ENCODE data around the gene DCLK3.

Gene DCLK3

GRCh38 chr3:36774052-36774451 is 9.7 kb upstream of the DCLK3 start:
- H3K27ac ChIP-seq, result no peak overlapping the region
- H3K4me3 ChIP-seq (ENCODE audit: low read depth, low read length), result no peak overlapping the region
- H3K9me3 ChIP-seq (ENCODE audit: severe bottlenecking), result no peaks in the 10 kb centered on the region
- no peak for DNase-seq
- no peaks in the 10 kb centered on the region for H3K36me3 ChIP-seq
- no peaks in the 10 kb centered on the region for H3K27me3 ChIP-seq (ENCODE audit: insufficient read depth, low read depth, severe bottlenecking)
- no peak for TF ChIP-seq CTCF (IDR thresholded peaks at IDR 0.05; ENCODE audit: low read depth, low read length)

- DNase-seq, result no peak
- Histone ChIP-seq H3K36me3 (no peaks in the 10 kb centered on the region), H3K9me3 (ENCODE audit: severe bottlenecking) (no peaks in the 10 kb centered on the region), H3K27ac (no peak overlapping the region), H3K27me3 (ENCODE audit: insufficient read depth, low read depth, severe bottlenecking) (no peaks in the 10 kb centered on the region), H3K4me3 (ENCODE audit: low read depth, low read length) (no peak overlapping the region)
- TF ChIP-seq CTCF (IDR thresholded peaks at IDR 0.05; ENCODE audit: low read depth, low read length), result no peak
Observed at GRCh38 chr3:36771931-36772330, 7.6 kb upstream of the DCLK3 start.

GRCh38 chr3:36769926-36770325 is 5.6 kb upstream of the DCLK3 start:
- Histone ChIP-seq H3K27ac (no peak overlapping the region), H3K4me3 (ENCODE audit: low read depth, low read length) (no peak overlapping the region), H3K27me3 (ENCODE audit: insufficient read depth, low read depth, severe bottlenecking) (no peaks in the 10 kb centered on the region), H3K36me3 (no peaks in the 10 kb centered on the region), H3K9me3 (ENCODE audit: severe bottlenecking) (no peaks in the 10 kb centered on the region)
- TF ChIP-seq CTCF (IDR thresholded peaks at IDR 0.05; ENCODE audit: low read depth, low read length), result no peak
- no peak for DNase-seq

GRCh38 chr3:36765104-36765503 is 751 bp upstream of the DCLK3 start:
- Histone ChIP-seq H3K27me3 (ENCODE audit: insufficient read depth, low read depth, severe bottlenecking) (no peaks in the 10 kb centered on the region), H3K27ac (no peak overlapping the region), H3K9me3 (ENCODE audit: severe bottlenecking) (no peaks in the 10 kb centered on the region), H3K4me3 (ENCODE audit: low read depth, low read length) (no peak overlapping the region), H3K36me3 (no peaks in the 10 kb centered on the region)
- TF ChIP-seq CTCF (IDR thresholded peaks at IDR 0.05; ENCODE audit: low read depth, low read length), result no peak
- DNase-seq, result no peak

GRCh38 chr3:36764704-36765038 is 318 bp upstream of the DCLK3 start:
- Histone ChIP-seq H3K27me3 (ENCODE audit: insufficient read depth, low read depth, severe bottlenecking) (no peaks in the 10 kb centered on the region), H3K36me3 (no peaks in the 10 kb centered on the region), H3K4me3 (ENCODE audit: low read depth, low read length) (peak overlapping the region; percentile 36), H3K9me3 (ENCODE audit: severe bottlenecking) (no peaks in the 10 kb centered on the region), H3K27ac (no peak overlapping the region)
- DNase-seq, result no peak
- TF ChIP-seq CTCF (IDR thresholded peaks at IDR 0.05; ENCODE audit: low read depth, low read length), result no peak
